Karpas-422 (cell line): ENCODE results near the gene SCARF1. TPM values are rescaled to one million over a fixed set of nuclear protein-coding genes. Genes with fewer than 3 reads are reported as not detected.

Experiments
- DNase-seq: peaks from one replicate; pipeline ENCODE4 v3.0.0-alpha.2; 2015
- H2AFZ ChIP-seq: fragments of 200-600 bp; sonication (generic); 2 replicates; pipeline ENCODE4 v1.6.1; 2014; ENCODE audit warnings: antibody characterized with exemption, low read length, mixed read lengths
- H3K27ac ChIP-seq: fragments of 200-600 bp; sonication (generic); 2 replicates; pipeline ENCODE4 v1.5.1; 2014; ENCODE audit warnings: mild to moderate bottlenecking, low read length, moderate library complexity
- H3K27me3 ChIP-seq: fragments of 200-600 bp; sonication (generic); 2 replicates; pipeline ENCODE4 v1.6.1; 2014; ENCODE audit warnings: low read length, mixed read lengths
- H3K36me3 ChIP-seq: fragments of 200-600 bp; sonication (generic); 2 replicates; pipeline ENCODE4 v1.6.1; 2014; ENCODE audit warnings: low read length, mixed read lengths; ENCODE audit not compliant: insufficient read depth
- H3K4me1 ChIP-seq: fragments of 200-600 bp; sonication (generic); 2 replicates; pipeline ENCODE4 v1.6.1; 2014; ENCODE audit warnings: mild to moderate bottlenecking, low read length, mixed read lengths
- H3K4me2 ChIP-seq: fragments of 200-600 bp; sonication (generic); 2 replicates; pipeline ENCODE4 v1.6.1; 2014; ENCODE audit warnings: low read length, low read depth, mild to moderate bottlenecking; ENCODE audit not compliant: poor library complexity, severe bottlenecking
- H3K4me3 ChIP-seq: fragments of 200-600 bp; sonication (generic); 2 replicates; pipeline ENCODE4 v1.5.1; 2014; ENCODE audit warnings: mild to moderate bottlenecking, antibody characterized with exemption, low read length, mixed read lengths
- H3K79me2 ChIP-seq: fragments of 200-600 bp; sonication (generic); 2 replicates; pipeline ENCODE4 v1.6.1; 2014; ENCODE audit warnings: mild to moderate bottlenecking, low read length, mixed read lengths
- H3K9ac ChIP-seq: fragments of 200-600 bp; sonication (generic); 2 replicates; pipeline ENCODE4 v1.6.0; 2014; ENCODE audit warnings: low read length
- H3K9me2 ChIP-seq: fragments of 200-600 bp; sonication (generic), shearing (Covaris generic); replicated peaks from 2 replicates; pipeline ENCODE4 v1.6.0; 2014; ENCODE audit warnings: mild to moderate bottlenecking, low read length, moderate library complexity; ENCODE audit not compliant: insufficient read depth
- H3K9me3 ChIP-seq: fragments of 300-700, 200-600 bp; sonication (generic); 2 replicates; pipeline ENCODE4 v1.6.1; 2014; ENCODE audit warnings: low read length, mixed read lengths
- H4K20me1 ChIP-seq: fragments of 200-600 bp; sonication (generic); 2 replicates; pipeline ENCODE4 v1.6.1; 2014; ENCODE audit warnings: mild to moderate bottlenecking, antibody characterized with exemption, low read length, low read depth; ENCODE audit not compliant: insufficient read depth
- total RNA-seq: library from RNA; depleted of rRNA; stranded (reverse); fragments of >200 nt; shearing (Covaris generic); gene quantifications from 2 replicates; pipeline ENCODE4 v1.2.3, GENCODE V29; 2014; ENCODE audit warnings: low replicate concordance

The SCARF1 gene
- total RNA-seq, 1 experiment from 2014 or later = not detected

GRCh38 chr17:1592751-1593629 is 52.5 kb downstream of the SCARF1 start:
- DNase-seq = peak; percentile 83
- Histone ChIP-seq H3K4me2 (peak overlapping the region; percentile 72), H3K27ac (peak overlapping the region; percentile 96)

GRCh38 chr17:1591474-1592090 is 54.0 kb downstream of the SCARF1 start:
- DNase-seq = no peak
- Histone ChIP-seq H3K4me3 (no peak overlapping the region), H3K4me2 (no peak overlapping the region), H3K36me3 (no peaks in the 10 kb centered on the region; the same call in 1 of the 2 replicates), H3K27me3 (no peaks in the 10 kb centered on the region), H3K79me2 (no peaks in the 10 kb centered on the region), H2AFZ (no peak overlapping the region), H3K9me3 (no peaks in the 10 kb centered on the region), H3K9ac (no peak overlapping the region), H3K9me2 (no peaks in the 10 kb centered on the region), H3K27ac (0 out of 2 replicates have a peak overlapping the region, but pooled peaks have one; percentile 96), H4K20me1 (no peaks in the 10 kb centered on the region), H3K4me1 (peaks cover 23% of the 10 kb centered on the region)

More at GRCh38 chr17:1592751-1593629, 52.5 kb downstream of the SCARF1 start:
- Histone ChIP-seq H3K36me3 (no peaks in the 10 kb centered on the region; the same call in 1 of the 2 replicates), H3K4me1 (peaks cover 23% of the 10 kb centered on the region), H3K9me2 (no peaks in the 10 kb centered on the region), H3K79me2 (no peaks in the 10 kb centered on the region), H2AFZ (peak overlapping the region; percentile 50; the same call in 1 of the 2 replicates), H3K9me3 (no peaks in the 10 kb centered on the region), H4K20me1 (no peaks in the 10 kb centered on the region), H3K4me3 (peak overlapping the region; percentile 49), H3K9ac (peak overlapping the region; percentile 60), H3K27me3 (no peaks in the 10 kb centered on the region)

DNA sequence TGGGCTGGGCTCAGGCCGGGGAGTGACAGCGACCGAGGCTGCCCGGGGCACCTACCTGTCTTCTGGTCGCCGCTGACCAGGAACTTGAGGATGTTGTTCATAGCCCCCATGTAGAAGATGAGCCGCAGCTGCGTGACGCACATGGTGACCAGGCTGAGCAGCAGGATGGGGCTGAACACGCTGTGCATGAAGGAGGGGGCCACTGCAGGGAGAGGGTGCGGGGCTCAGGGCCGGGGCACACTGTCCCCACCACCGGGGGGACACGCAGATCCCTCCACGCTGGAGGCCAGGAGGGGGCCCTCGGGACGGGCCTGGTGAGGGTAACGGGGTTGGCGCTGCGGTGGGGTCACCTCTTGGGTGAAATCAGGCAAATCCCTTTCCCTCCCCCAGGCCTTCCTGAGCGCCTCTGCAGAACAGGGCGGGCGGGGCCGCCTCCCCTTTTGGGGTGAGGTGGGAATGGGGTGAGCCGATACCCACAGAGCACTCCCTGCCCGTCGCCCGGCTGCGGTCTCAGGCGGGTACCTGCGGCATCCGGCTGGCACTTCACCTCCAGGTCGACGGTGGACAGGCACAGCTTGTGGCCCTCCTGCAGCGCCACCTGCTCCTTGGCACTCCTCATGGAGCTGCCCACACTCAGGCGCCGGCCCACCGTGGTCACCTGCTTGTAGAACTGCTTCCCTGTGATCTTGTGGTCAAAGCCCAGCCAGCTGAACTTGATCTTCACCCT is 54.6 kb downstream of the SCARF1 start:
- Histone ChIP-seq H3K4me2 (no peak overlapping the region), H3K4me1 (peaks cover 23% of the 10 kb centered on the region), H3K9me2 (no peaks in the 10 kb centered on the region), H3K27ac (no peak overlapping the region), H3K9ac (no peak overlapping the region), H3K36me3 (no peaks in the 10 kb centered on the region; the same call in 1 of the 2 replicates), H3K27me3 (no peaks in the 10 kb centered on the region), H3K79me2 (no peaks in the 10 kb centered on the region), H2AFZ (no peak overlapping the region), H3K4me3 (no peak overlapping the region), H3K9me3 (no peaks in the 10 kb centered on the region), H4K20me1 (no peaks in the 10 kb centered on the region)
- no peak for DNase-seq

DNA sequence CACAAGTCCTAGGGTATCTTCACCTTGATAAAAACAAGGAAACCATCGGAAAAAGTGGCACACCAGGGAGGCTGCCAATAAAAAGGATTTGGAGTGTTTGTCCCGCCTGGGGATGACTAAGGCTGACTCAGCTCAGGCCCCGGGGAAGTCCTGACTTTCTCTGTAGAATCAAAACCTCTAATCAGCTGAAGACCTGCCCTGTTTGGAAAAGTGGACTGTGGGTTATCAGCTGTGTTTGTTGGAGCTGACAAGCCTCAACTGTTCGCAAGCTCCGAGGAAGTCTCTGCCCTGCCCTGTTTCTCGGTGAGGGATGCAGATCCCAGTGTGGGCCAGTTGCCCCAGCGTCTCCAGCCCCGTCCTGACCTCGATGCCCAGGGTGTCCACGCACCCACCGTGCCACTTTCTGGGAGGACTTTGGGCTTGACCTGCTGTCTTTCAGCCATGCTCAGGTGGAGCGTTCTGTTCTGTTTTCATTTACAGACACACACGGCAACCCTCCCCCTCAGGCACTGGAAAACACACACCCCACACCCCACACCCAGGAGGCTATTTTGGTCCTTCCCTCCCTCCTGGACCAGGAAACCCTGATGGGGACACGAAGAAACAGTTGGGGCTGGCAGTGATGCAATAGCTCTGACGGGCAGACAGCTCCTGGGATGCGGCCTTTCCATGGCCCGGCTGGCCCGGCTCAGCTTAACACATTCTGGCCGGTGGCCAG is 55.3 kb downstream of the SCARF1 start:
- Histone ChIP-seq H3K79me2 (no peaks in the 10 kb centered on the region), H2AFZ (no peak overlapping the region), H3K27ac (no peak overlapping the region; the same call in 1 of the 2 replicates), H4K20me1 (no peaks in the 10 kb centered on the region), H3K36me3 (no peaks in the 10 kb centered on the region; the same call in 1 of the 2 replicates), H3K9me3 (no peaks in the 10 kb centered on the region), H3K4me3 (no peak overlapping the region), H3K4me2 (no peak overlapping the region), H3K9ac (no peak overlapping the region), H3K4me1 (peaks cover 23% of the 10 kb centered on the region), H3K9me2 (no peaks in the 10 kb centered on the region), H3K27me3 (no peaks in the 10 kb centered on the region)
- no peak for DNase-seq

- H3K4me3 ChIP-seq = no peak overlapping the region
- no peak overlapping the region for H3K27ac ChIP-seq
- no peaks in the 10 kb centered on the region for H3K79me2 ChIP-seq
- no peaks in the 10 kb centered on the region for H3K9me2 ChIP-seq
- H3K27me3 ChIP-seq = no peaks in the 10 kb centered on the region
- no peak overlapping the region for H3K4me2 ChIP-seq
- H3K9ac ChIP-seq = no peak overlapping the region
- H3K36me3 ChIP-seq = no peaks in the 10 kb centered on the region; the same call in 1 of the 2 replicates
- H3K4me1 ChIP-seq = peaks cover 19% of the 10 kb centered on the region
- H3K9me3 ChIP-seq = no peaks in the 10 kb centered on the region
- DNase-seq = no peak
- no peak overlapping the region for H2AFZ ChIP-seq
- no peaks in the 10 kb centered on the region for H4K20me1 ChIP-seq
Observed at GRCh38 chr17:1588821-1589585, 56.5 kb downstream of the SCARF1 start.

DNA sequence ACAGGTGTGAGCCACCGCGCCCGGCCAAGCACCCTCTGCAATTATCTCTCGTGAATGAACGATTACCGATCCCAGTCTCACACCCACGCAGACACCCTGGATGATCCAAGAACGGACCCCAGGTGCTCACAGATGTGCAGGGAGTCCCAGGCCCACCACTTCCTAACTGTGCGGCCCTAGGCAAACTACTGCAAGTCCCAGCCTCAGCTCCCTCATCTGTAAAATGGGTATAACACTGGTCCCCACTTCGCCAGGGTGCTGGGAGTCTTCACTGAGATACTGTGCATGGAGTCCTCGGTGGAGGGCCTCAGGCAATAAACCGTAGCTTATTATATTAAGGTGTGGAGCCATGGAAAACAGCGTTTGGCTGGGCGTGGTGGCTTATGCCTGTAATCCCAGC is 61.4 kb downstream of the SCARF1 start:
- no peaks in the 10 kb centered on the region for H3K79me2 ChIP-seq
- H2AFZ ChIP-seq = no peak overlapping the region
- no peaks in the 10 kb centered on the region for H3K9me3 ChIP-seq
- DNase-seq = no peak
- no peak overlapping the region for H3K4me3 ChIP-seq
- no peaks in the 10 kb centered on the region for H3K9me2 ChIP-seq
- no peaks in the 10 kb centered on the region for H4K20me1 ChIP-seq
- H3K4me1 ChIP-seq = no peaks in the 10 kb centered on the region
- H3K4me2 ChIP-seq = no peak overlapping the region
- H3K9ac ChIP-seq = no peak overlapping the region
- H3K27me3 ChIP-seq = no peaks in the 10 kb centered on the region
- H3K27ac ChIP-seq = no peak overlapping the region
- H3K36me3 ChIP-seq = 0 out of 2 replicates have a peak, but pooled peaks cover 2% of the 10 kb centered on the region
